ENCODE results near the gene TTLL8. TPM values are rescaled to one million over a fixed set of nuclear protein-coding genes. Genes with fewer than 3 reads are reported as not detected.

The TTLL8 gene
- polyA plus RNA-seq, 1 donor from 2014 or later = not detected

DNA sequence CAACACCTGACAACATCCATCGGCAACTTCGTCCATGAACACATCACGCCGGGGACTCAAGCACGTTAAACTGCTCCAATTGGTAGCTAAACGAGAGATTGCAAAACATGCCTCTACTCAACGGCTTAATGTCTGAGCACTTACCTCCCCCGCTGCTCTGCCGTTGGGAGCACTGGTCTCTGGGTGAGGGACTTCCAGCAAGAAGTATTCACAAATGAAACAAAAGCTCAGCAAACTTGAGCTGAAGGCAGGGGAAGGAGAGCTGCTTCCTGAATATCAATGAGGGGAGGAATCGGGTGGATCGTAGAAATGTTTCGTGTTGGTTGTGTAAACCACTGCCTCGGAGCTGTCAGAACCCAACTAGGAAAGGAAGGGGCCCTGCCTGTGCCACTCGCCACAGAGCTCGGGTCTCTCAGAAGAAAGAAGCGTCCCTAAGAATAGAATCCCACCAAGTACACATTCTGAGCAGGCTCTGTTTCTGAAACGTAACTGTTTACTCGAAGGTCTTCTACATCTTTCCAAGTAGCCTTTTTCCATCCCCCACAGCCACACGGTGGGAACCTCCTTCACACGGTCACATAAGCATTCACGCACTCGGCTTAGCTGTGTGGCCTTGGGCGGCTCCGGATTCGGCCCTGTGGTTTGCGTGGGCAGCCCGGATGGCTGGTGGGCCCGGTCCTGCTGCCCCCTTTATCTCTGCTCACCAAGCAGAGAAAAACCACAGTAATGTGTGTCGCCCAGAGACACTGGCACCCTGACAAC lies 27.3 kb upstream of the TTLL8 start, which contains the start of gene MLC1:
MLC1 (minus strand) TSS at position 216 of the 762 bp plus-strand sequence. CDS start 524 bp downstream, outside the sequence.
- H3K9me3 ChIP-seq (ENCODE audit: low read length) = no peaks in the 10 kb centered on the region
- H4K20me1 ChIP-seq (ENCODE audit: insufficient read depth) = no peaks in the 10 kb centered on the region
- no peaks in the 10 kb centered on the region for H3K27me3 ChIP-seq (ENCODE audit: insufficient read depth, low read depth, low read length)
- no peaks in the 10 kb centered on the region for H3K79me2 ChIP-seq (replicated peaks; ENCODE audit: insufficient read depth, low read length)
- no peaks in the 10 kb centered on the region for H3K9me2 ChIP-seq (ENCODE audit: insufficient read depth, low read length)
- no peak within 1 kb of the TSS for H3K27ac ChIP-seq (ENCODE audit: low read length)
- H3K9ac ChIP-seq (ENCODE audit: low read length) = no peak within 1 kb of the TSS
- H3F3A ChIP-seq (ENCODE audit: insufficient read depth, low read length, poor library complexity, severe bottlenecking) = no peaks in the 10 kb centered on the region
- no peak within 1 kb of the TSS for H3K4me3 ChIP-seq (ENCODE audit: low read length)
- TF ChIP-seq EZH2 (IDR thresholded peaks at IDR 0.05; ENCODE audit: borderline replicate concordance, insufficient read depth, low read length, poor library complexity, severe bottlenecking) (no peak), POLR2AphosphoS5 (IDR thresholded peaks at IDR 0.05) (no peak), EP300 (conservative IDR thresholded peaks at IDR 0.05; ENCODE audit: poor library complexity, severe bottlenecking) (no peak), RAD21 (conservative IDR thresholded peaks at IDR 0.05) (no peak)
- TF ChIP-seq, protein P1, sequence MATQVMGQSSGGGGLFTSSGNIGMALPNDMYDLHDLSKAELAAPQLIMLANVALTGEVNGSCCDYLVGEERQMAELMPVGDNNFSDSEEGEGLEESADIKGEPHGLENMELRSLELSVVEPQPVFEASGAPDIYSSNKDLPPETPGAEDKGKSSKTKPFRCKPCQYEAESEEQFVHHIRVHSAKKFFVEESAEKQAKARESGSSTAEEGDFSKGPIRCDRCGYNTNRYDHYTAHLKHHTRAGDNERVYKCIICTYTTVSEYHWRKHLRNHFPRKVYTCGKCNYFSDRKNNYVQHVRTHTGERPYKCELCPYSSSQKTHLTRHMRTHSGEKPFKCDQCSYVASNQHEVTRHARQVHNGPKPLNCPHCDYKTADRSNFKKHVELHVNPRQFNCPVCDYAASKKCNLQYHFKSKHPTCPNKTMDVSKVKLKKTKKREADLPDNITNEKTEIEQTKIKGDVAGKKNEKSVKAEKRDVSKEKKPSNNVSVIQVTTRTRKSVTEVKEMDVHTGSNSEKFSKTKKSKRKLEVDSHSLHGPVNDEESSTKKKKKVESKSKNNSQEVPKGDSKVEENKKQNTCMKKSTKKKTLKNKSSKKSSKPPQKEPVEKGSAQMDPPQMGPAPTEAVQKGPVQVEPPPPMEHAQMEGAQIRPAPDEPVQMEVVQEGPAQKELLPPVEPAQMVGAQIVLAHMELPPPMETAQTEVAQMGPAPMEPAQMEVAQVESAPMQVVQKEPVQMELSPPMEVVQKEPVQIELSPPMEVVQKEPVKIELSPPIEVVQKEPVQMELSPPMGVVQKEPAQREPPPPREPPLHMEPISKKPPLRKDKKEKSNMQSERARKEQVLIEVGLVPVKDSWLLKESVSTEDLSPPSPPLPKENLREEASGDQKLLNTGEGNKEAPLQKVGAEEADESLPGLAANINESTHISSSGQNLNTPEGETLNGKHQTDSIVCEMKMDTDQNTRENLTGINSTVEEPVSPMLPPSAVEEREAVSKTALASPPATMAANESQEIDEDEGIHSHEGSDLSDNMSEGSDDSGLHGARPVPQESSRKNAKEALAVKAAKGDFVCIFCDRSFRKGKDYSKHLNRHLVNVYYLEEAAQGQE (IDR thresholded peaks at IDR 0.05; ENCODE audit: borderline replicate concordance) = no peak
- TF ChIP-seq, protein P2, sequence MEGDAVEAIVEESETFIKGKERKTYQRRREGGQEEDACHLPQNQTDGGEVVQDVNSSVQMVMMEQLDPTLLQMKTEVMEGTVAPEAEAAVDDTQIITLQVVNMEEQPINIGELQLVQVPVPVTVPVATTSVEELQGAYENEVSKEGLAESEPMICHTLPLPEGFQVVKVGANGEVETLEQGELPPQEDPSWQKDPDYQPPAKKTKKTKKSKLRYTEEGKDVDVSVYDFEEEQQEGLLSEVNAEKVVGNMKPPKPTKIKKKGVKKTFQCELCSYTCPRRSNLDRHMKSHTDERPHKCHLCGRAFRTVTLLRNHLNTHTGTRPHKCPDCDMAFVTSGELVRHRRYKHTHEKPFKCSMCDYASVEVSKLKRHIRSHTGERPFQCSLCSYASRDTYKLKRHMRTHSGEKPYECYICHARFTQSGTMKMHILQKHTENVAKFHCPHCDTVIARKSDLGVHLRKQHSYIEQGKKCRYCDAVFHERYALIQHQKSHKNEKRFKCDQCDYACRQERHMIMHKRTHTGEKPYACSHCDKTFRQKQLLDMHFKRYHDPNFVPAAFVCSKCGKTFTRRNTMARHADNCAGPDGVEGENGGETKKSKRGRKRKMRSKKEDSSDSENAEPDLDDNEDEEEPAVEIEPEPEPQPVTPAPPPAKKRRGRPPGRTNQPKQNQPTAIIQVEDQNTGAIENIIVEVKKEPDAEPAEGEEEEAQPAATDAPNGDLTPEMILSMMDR (IDR thresholded peaks at IDR 0.05; ENCODE audit: poor library complexity, severe bottlenecking) = no peak
- H2AFZ ChIP-seq (ENCODE audit: low read depth, low read length) = no peak within 1 kb of the TSS
- no peak within 1 kb of the TSS for H3K4me2 ChIP-seq (ENCODE audit: low read length)
- no peaks in the 10 kb centered on the region for H3K36me3 ChIP-seq (ENCODE audit: insufficient read depth, low read length)

DNA sequence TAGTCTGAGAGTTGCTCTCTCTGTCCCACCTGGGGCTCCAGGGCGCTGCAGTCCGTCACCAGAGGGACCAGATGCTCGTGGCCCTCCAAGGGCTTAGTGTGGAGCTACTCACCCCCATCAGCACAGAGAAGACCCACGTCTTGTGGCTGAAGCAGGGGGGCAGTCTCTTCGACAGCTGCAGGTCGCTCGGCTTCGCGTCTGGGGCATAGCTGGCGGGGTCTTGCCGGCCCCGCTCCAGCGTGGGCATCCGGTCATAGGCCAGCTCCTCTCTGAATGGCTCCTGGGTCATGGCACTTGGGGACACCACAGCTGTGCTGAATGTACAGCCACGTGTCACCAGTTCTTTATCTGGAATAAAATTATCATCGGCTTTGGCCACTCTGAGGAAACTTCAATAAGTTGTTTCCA lies 26.5 kb upstream of the TTLL8 start:
- H3K27me3 ChIP-seq (ENCODE audit: insufficient read depth, low read depth, low read length) = no peaks in the 10 kb centered on the region
- no peaks in the 10 kb centered on the region for H3K79me2 ChIP-seq (replicated peaks; ENCODE audit: insufficient read depth, low read length)
- no peaks in the 10 kb centered on the region for H3F3A ChIP-seq (ENCODE audit: insufficient read depth, low read length, poor library complexity, severe bottlenecking)
- TF ChIP-seq EZH2 (IDR thresholded peaks at IDR 0.05; ENCODE audit: borderline replicate concordance, insufficient read depth, low read length, poor library complexity, severe bottlenecking) (no peak), TAF1 (IDR thresholded peaks at IDR 0.05; ENCODE audit: low read depth) (no peak), EP300 (conservative IDR thresholded peaks at IDR 0.05; ENCODE audit: poor library complexity, severe bottlenecking) (no peak), SMC3 (conservative IDR thresholded peaks at IDR 0.05; ENCODE audit: poor library complexity) (no peak), MXI1 (conservative IDR thresholded peaks at IDR 0.05; ENCODE audit: poor library complexity, severe bottlenecking) (no peak), RAD21 (conservative IDR thresholded peaks at IDR 0.05) (no peak), POLR2AphosphoS5 (IDR thresholded peaks at IDR 0.05) (no peak)
- TF ChIP-seq, protein P2 (IDR thresholded peaks at IDR 0.05; ENCODE audit: poor library complexity, severe bottlenecking) = no peak
- TF ChIP-seq, protein P1 (IDR thresholded peaks at IDR 0.05; ENCODE audit: borderline replicate concordance) = no peak
- H3K4me3 ChIP-seq (ENCODE audit: low read length) = no peak overlapping the region
- H3K27ac ChIP-seq (ENCODE audit: low read length) = no peak overlapping the region
- H2AFZ ChIP-seq (ENCODE audit: low read depth, low read length) = no peak overlapping the region
- H3K36me3 ChIP-seq (ENCODE audit: insufficient read depth, low read length) = no peaks in the 10 kb centered on the region
- no peaks in the 10 kb centered on the region for H3K9me2 ChIP-seq (ENCODE audit: insufficient read depth, low read length)
- no peaks in the 10 kb centered on the region for H3K9me3 ChIP-seq (ENCODE audit: low read length)
- no peak overlapping the region for H3K9ac ChIP-seq (ENCODE audit: low read length)
- no peaks in the 10 kb centered on the region for H4K20me1 ChIP-seq (ENCODE audit: insufficient read depth)
- no peak overlapping the region for H3K4me2 ChIP-seq (ENCODE audit: low read length)
